PC-9 (cell line): Measurements from ENCODE around the gene DENND1A. TPM values are rescaled to one million over a fixed set of nuclear protein-coding genes. Genes with fewer than 3 reads are reported as not detected.

Source experiments
- BruUV-seq: library from RNA; stranded (reverse); fragments of 400-500 nt; replicated peaks from 2 replicates; lab custom pipeline; 2021; lab: Mats Ljungman, UMichigan
- CTCF ChIA-PET: fragments of 300-600 bp; sonication (Branson Sonifier 250); formaldehyde crosslinking; loops from one replicate; lab custom pipeline; 2022; ENCODE audit warnings: antibody characterized with exemption; lab: Charles Lee
- POLR2A ChIA-PET: fragments of 300-600 bp; sonication (Branson Sonifier 250); formaldehyde crosslinking; loops from one replicate; lab custom pipeline; 2022; ENCODE audit warnings: antibody characterized with exemption; ENCODE audit not compliant: unreplicated experiment; lab: Charles Lee
- DNase-seq, 2 experiments: peaks; one replicate each; pipeline versions ENCODE4 v3.0.0 to v3.0.0-alpha.2; 2015 to 2022; ENCODE audit warnings: mixed read lengths in 1 of 2
- H2AFZ ChIP-seq: fragments of 200-600 bp; sonication (generic); 2 replicates; pipeline ENCODE4 v1.8.1; 2017; ENCODE audit warnings: antibody characterized with exemption
- H3F3A ChIP-seq: fragments of 200-600 bp; sonication (generic); 2 replicates; pipeline ENCODE4 v1.8.1; 2017; ENCODE audit warnings: antibody characterized with exemption, mild to moderate bottlenecking, low read depth; ENCODE audit not compliant: insufficient read depth
- H3K27ac ChIP-seq: fragments of 200-600 bp; sonication (generic); 2 replicates; pipeline ENCODE4 v1.6.1; 2016; ENCODE audit warnings: mixed run types
- H3K27me3 ChIP-seq: fragments of 200-600 bp; sonication (generic); 2 replicates; pipeline ENCODE4 v1.6.1; 2016; ENCODE audit warnings: low read depth, mixed run types; ENCODE audit not compliant: insufficient read depth
- H3K36me3 ChIP-seq: fragments of 200-600 bp; sonication (generic); 2 replicates; pipeline ENCODE4 v1.6.1; 2016; ENCODE audit warnings: low read depth, mixed run types
- H3K4me1 ChIP-seq: fragments of 200-600 bp; sonication (generic); replicated peaks from 2 replicates; pipeline ENCODE4 v1.6.1; 2016; ENCODE audit warnings: mixed run types; ENCODE audit not compliant: insufficient read depth
- H3K4me2 ChIP-seq: fragments of 200-600 bp; sonication (generic); 2 replicates; pipeline ENCODE4 v1.6.1; 2017; ENCODE audit warnings: mixed run types
- H3K4me3 ChIP-seq: fragments of 200-600 bp; sonication (generic); 2 replicates; pipeline ENCODE4 v1.6.1; 2016; ENCODE audit warnings: mixed run types
- H3K79me2 ChIP-seq: fragments of 200-600 bp; sonication (generic); 2 replicates; pipeline ENCODE4 v1.6.1; 2017; ENCODE audit warnings: low read depth, mixed run types
- H3K9me2 ChIP-seq: fragments of 200-600 bp; sonication (generic); 2 replicates; pipeline ENCODE4 v1.8.1; 2017; ENCODE audit warnings: mild to moderate bottlenecking; ENCODE audit not compliant: insufficient read depth
- H3K9me3 ChIP-seq: fragments of 200-600 bp; sonication (generic); 2 replicates; pipeline ENCODE4 v1.8.1; 2016; ENCODE audit warnings: low read depth; ENCODE audit not compliant: insufficient read depth
- H4K20me1 ChIP-seq: fragments of 200-600 bp; sonication (generic); 2 replicates; pipeline ENCODE4 v1.8.1; 2017; ENCODE audit not compliant: insufficient read depth
- EZH2 ChIP-seq: fragments of 200-600 bp; sonication (generic); IDR thresholded peaks from 2 replicates; pipeline ENCODE4 v1.8.0; 2017; ENCODE audit warnings: antibody characterized with exemption, low read depth
- intact Hi-C: fragments of 100-400 bp; cut with micrococcal nuclease; formaldehyde crosslinking; loops from one replicate; pipeline ENCODE4 v1.10.0; 2022; ENCODE audit not compliant: unreplicated experiment
- total RNA-seq: library from RNA; stranded (reverse); gene quantifications from 2 replicates; pipeline ENCODE4 v1.2.3, GENCODE V29; 2021
- TF ChIP-seq, protein P1 (sequence below): fragments of 200-600 bp; sonication (generic); conservative IDR thresholded peaks from 2 replicates; pipeline ENCODE4 v1.6.1; 2017; ENCODE audit warnings: mixed run types, antibody characterized with exemption, mild to moderate bottlenecking, moderate library complexity

DENND1A gene
- total RNA-seq, 1 experiment from 2014 or later: 37.7 TPM

GRCh38 chr9:123347289-123348060 lies 582.5 kb downstream of the DENND1A start:
- H3K4me2 ChIP-seq: no peak overlapping the region
- H3K4me1 ChIP-seq: no peaks in the 10 kb centered on the region
- ChIA-PET POLR2A (no interaction called here), CTCF (no interaction called here)
- no peak overlapping the region for H2AFZ ChIP-seq
- no peaks in the 10 kb centered on the region for H3K9me2 ChIP-seq
- no peak overlapping the region for H3K4me3 ChIP-seq
- TF ChIP-seq, protein P1, sequence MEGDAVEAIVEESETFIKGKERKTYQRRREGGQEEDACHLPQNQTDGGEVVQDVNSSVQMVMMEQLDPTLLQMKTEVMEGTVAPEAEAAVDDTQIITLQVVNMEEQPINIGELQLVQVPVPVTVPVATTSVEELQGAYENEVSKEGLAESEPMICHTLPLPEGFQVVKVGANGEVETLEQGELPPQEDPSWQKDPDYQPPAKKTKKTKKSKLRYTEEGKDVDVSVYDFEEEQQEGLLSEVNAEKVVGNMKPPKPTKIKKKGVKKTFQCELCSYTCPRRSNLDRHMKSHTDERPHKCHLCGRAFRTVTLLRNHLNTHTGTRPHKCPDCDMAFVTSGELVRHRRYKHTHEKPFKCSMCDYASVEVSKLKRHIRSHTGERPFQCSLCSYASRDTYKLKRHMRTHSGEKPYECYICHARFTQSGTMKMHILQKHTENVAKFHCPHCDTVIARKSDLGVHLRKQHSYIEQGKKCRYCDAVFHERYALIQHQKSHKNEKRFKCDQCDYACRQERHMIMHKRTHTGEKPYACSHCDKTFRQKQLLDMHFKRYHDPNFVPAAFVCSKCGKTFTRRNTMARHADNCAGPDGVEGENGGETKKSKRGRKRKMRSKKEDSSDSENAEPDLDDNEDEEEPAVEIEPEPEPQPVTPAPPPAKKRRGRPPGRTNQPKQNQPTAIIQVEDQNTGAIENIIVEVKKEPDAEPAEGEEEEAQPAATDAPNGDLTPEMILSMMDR: no peak
- no peak for TF ChIP-seq EZH2
- H4K20me1 ChIP-seq: no peaks in the 10 kb centered on the region
- H3K9me3 ChIP-seq: no peaks in the 10 kb centered on the region
- intact Hi-C loops: loop anchor here (5.0 kb wide), 1 partner anchor 1220 kb away; no protein-coding TSS in a partner anchor
- H3K27me3 ChIP-seq: peaks cover 14% of the 10 kb centered on the region; the same call in 1 of the 2 replicates
- no peaks in the 10 kb centered on the region for H3K79me2 ChIP-seq
- no peak for DNase-seq
- no TSS peak for BruUV-seq
- H3K27ac ChIP-seq: no peak overlapping the region
- H3K36me3 ChIP-seq: no peaks in the 10 kb centered on the region
- H3F3A ChIP-seq: peaks cover 8% of the 10 kb centered on the region

- Histone ChIP-seq H3K79me2 (no peaks in the 10 kb centered on the region), H3K4me2 (no peak overlapping the region), H2AFZ (no peak overlapping the region), H3F3A (peaks cover 8% of the 10 kb centered on the region), H3K4me3 (no peak overlapping the region), H3K9me2 (no peaks in the 10 kb centered on the region), H3K36me3 (no peaks in the 10 kb centered on the region), H3K27me3 (peaks cover 10% of the 10 kb centered on the region; the same call in 1 of the 2 replicates), H4K20me1 (no peaks in the 10 kb centered on the region), H3K4me1 (no peaks in the 10 kb centered on the region), H3K27ac (no peak overlapping the region), H3K9me3 (no peaks in the 10 kb centered on the region)
- intact Hi-C loops: loop anchor here (5.0 kb wide), 1 partner anchor 1220 kb away; no protein-coding TSS in a partner anchor
- ChIA-PET CTCF (no interaction called here), POLR2A (no interaction called here)
- no peak for DNase-seq
- no TSS peak for BruUV-seq
- TF ChIP-seq, protein P1: no peak
- no peak for TF ChIP-seq EZH2
Observed at GRCh38 chr9:123346826-123347225, 583.1 kb downstream of the DENND1A start.

GRCh38 chr9:123346026-123346425 lies 583.9 kb downstream of the DENND1A start:
- peaks cover 3% of the 10 kb centered on the region; the same call in 1 of the 2 replicates for H3K27me3 ChIP-seq
- H3K36me3 ChIP-seq: no peaks in the 10 kb centered on the region
- no peak overlapping the region for H2AFZ ChIP-seq
- H3K9me2 ChIP-seq: no peaks in the 10 kb centered on the region
- intact Hi-C loops: loop anchor here (5.0 kb wide), 1 partner anchor 1219 kb away; no protein-coding TSS in a partner anchor
- no peak overlapping the region for H3K27ac ChIP-seq
- H3K4me2 ChIP-seq: no peak overlapping the region
- no peak for DNase-seq
- no peak overlapping the region for H3K4me3 ChIP-seq
- no peaks in the 10 kb centered on the region for H3K79me2 ChIP-seq
- H3F3A ChIP-seq: peaks cover 8% of the 10 kb centered on the region
- no peaks in the 10 kb centered on the region for H3K4me1 ChIP-seq
- TF ChIP-seq, protein P1: no peak
- no peak for TF ChIP-seq EZH2
- POLR2A ChIA-PET: no interaction called here
- CTCF ChIA-PET: no interaction called here
- BruUV-seq: no TSS peak
- no peaks in the 10 kb centered on the region for H4K20me1 ChIP-seq
- H3K9me3 ChIP-seq: no peaks in the 10 kb centered on the region
